Progenitor cell of endocrine pancreas (in vitro differentiated cells): ENCODE data around the gene TMEM167A. TPM values are rescaled to one million over a fixed set of nuclear protein-coding genes. Genes with fewer than 3 reads are reported as not detected.

Source experiments
- DNase-seq: peaks from one replicate; pipeline ENCODE4 v3.0.0; 2021; ENCODE audit warnings: low spot score; ENCODE audit not compliant: unreplicated experiment
- H3K27ac Mint-ChIP-seq: 2 replicates; pipeline ENCODE4 v1.8.0; 2021; ENCODE audit warnings: mild to moderate bottlenecking, moderate library complexity, mixed read lengths
- H3K27me3 Mint-ChIP-seq: 2 replicates; pipeline ENCODE4 v1.8.0; 2021; ENCODE audit warnings: mixed read lengths
- H3K36me3 Mint-ChIP-seq: 2 replicates; pipeline ENCODE4 v1.8.0; 2022; ENCODE audit warnings: mixed read lengths; ENCODE audit not compliant: insufficient read depth
- H3K4me1 Mint-ChIP-seq: 2 replicates; pipeline ENCODE4 v1.8.0; 2021; ENCODE audit warnings: low read depth, mixed read lengths
- H3K4me3 Mint-ChIP-seq: 2 replicates; pipeline ENCODE4 v1.8.0; 2021; ENCODE audit warnings: low read depth, mild to moderate bottlenecking, moderate library complexity, mixed read lengths
- H3K9me3 Mint-ChIP-seq: 2 replicates; pipeline ENCODE4 v1.8.0; 2021; ENCODE audit warnings: low read depth, mixed read lengths
- CTCF ChIP-seq: fragments of 200-600 bp; sonication (generic); IDR thresholded peaks from one replicate; pipeline ENCODE4 v1.5.0; 2021; ENCODE audit warnings: antibody characterized with exemption, mild to moderate bottlenecking; ENCODE audit not compliant: unreplicated experiment
- total RNA-seq: library from RNA; stranded (reverse); gene quantifications from 2 replicates; pipeline ENCODE4 v1.2.1, GENCODE V29; 2021

The TMEM167A gene
- total RNA-seq, 1 donor from 2014 or later: 152 TPM

GRCh38 chr5:83102364-83102980 is 25.3 kb upstream of the TMEM167A start:
- Mint-ChIP-seq H3K27me3 (no peaks in the 10 kb centered on the region), H3K9me3 (no peaks in the 10 kb centered on the region), H3K4me3 (no peak overlapping the region), H3K4me1 (peaks cover 32% of the 10 kb centered on the region), H3K27ac (no peak overlapping the region), H3K36me3 (peaks cover 2% of the 10 kb centered on the region)
- DNase-seq: no peak
- no peak for TF ChIP-seq CTCF

DNA sequence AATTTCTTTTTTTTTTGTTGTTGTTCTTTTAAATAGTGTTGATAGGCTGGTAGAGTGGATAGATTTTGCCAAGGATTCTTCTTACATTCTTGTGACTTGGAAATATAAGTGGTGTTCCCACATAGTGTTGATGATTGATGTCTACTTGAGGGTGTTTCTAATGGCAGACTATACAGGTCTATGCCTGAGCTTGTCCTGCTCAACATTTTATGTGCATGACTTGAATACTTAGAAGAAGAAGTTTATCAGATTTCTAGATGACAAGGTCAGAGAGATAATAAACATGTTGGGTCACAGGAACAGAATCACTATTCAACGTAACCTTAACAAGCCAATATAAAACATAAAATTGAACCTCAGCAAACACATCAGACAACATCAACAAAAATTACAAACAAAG is 24.3 kb upstream of the TMEM167A start:
- no peaks in the 10 kb centered on the region for H3K36me3 Mint-ChIP-seq
- H3K27me3 Mint-ChIP-seq: no peaks in the 10 kb centered on the region
- H3K4me1 Mint-ChIP-seq: peaks cover 38% of the 10 kb centered on the region
- H3K9me3 Mint-ChIP-seq: no peaks in the 10 kb centered on the region
- H3K4me3 Mint-ChIP-seq: no peak overlapping the region
- no peak overlapping the region for H3K27ac Mint-ChIP-seq
- DNase-seq: no peak
- TF ChIP-seq CTCF: no peak

DNA sequence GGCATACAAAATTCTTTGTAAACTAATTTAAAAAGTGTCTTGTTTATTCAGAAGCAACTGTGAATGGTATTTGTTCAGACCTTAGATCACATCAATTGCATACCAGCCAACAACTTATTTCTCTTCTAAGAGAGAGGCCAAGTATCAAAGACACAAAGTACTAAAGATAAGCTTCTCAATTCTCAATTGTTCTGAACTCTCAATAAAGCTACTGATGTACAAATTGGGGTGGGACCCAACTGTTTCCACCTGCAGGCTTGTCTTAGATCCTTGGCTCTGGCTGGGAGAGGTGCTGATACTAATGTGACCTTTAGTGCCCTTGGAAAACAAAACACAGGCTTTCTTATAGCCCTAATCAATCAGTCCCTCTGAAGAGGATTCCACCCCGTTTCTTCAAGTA is 22.3 kb upstream of the TMEM167A start:
- H3K4me1 Mint-ChIP-seq: peaks cover 47% of the 10 kb centered on the region
- no peak for DNase-seq
- H3K9me3 Mint-ChIP-seq: peaks cover under 1% of the 10 kb centered on the region
- no peak for TF ChIP-seq CTCF
- no peak overlapping the region for H3K4me3 Mint-ChIP-seq
- H3K27me3 Mint-ChIP-seq: peaks cover 2% of the 10 kb centered on the region
- H3K36me3 Mint-ChIP-seq: peaks cover 3% of the 10 kb centered on the region
- H3K27ac Mint-ChIP-seq: peak overlapping the region; percentile 20

DNA sequence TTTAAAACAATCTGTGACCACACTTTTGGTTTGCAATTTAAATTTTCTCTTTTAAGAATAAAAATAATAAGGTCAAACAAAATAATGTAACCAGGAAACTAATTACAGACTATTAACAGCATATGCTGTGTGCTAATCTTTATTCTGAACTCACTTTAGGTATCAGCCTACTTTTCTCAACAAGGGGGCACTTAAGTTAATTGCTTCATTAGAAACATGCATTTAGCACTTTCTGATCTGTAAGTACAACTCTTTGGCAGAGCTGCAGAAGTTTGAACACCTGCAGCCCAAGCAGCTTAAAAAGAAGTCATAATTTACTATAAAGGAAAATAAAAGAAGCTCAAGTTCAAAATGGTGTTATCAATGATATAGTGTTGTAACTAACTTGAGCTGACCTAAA is 21.8 kb upstream of the TMEM167A start:
- DNase-seq: no peak
- H3K36me3 Mint-ChIP-seq: peaks cover 5% of the 10 kb centered on the region
- peaks cover 47% of the 10 kb centered on the region for H3K4me1 Mint-ChIP-seq
- peaks cover 2% of the 10 kb centered on the region for H3K27me3 Mint-ChIP-seq
- no peak overlapping the region for H3K4me3 Mint-ChIP-seq
- H3K27ac Mint-ChIP-seq: no peak overlapping the region
- TF ChIP-seq CTCF: no peak
- peaks cover 3% of the 10 kb centered on the region for H3K9me3 Mint-ChIP-seq

- Mint-ChIP-seq H3K9me3 (peaks cover 11% of the 10 kb centered on the region), H3K4me3 (peak overlapping the region; percentile 12), H3K36me3 (peaks cover 14% of the 10 kb centered on the region), H3K4me1 (peaks cover 47% of the 10 kb centered on the region), H3K27ac (peak overlapping the region; percentile 89), H3K27me3 (peaks cover 2% of the 10 kb centered on the region)
- no peak for DNase-seq
- TF ChIP-seq CTCF: no peak
These were observed 20.6 kb upstream of the TMEM167A start for GRCh38 chr5:83097689-83098231.
